OCI-LY3 (cell line): ENCODE measurements around the gene NUSAP1.

Experiments used
- H2AFZ ChIP-seq: fragments of 200-600, 300-600 bp; shearing (Covaris generic); 2 replicates; pipeline ENCODE4 v1.6.0; 2014; ENCODE audit warnings: antibody characterized with exemption, low read depth, low read length
- H3K27ac ChIP-seq: fragments of 200-600, 300-600 bp; sonication (generic); 2 replicates; pipeline ENCODE4 v1.5.1; 2014; ENCODE audit warnings: mild to moderate bottlenecking, low read length, moderate library complexity, mixed read lengths
- H3K27me3 ChIP-seq: fragments of 200-600, 300-600 bp; sonication (generic); 2 replicates; pipeline ENCODE4 v1.6.1; 2014; ENCODE audit warnings: low read depth, low read length, mixed read lengths
- H3K36me3 ChIP-seq: fragments of 200-600, 300-600 bp; sonication (generic); replicated peaks from 2 replicates; pipeline ENCODE3; 2014; ENCODE audit warnings: low read depth, low read length, mixed read lengths
- H3K4me1 ChIP-seq: fragments of 300-600, 200-600 bp; sonication (generic); 2 replicates; pipeline ENCODE4 v1.6.1; 2014; ENCODE audit warnings: low read length, mixed read lengths
- H3K4me2 ChIP-seq: fragments of 200-600, 300-600 bp; sonication (generic); 2 replicates; pipeline ENCODE4 v1.6.1; 2014; ENCODE audit warnings: low read length, mixed read lengths
- H3K4me3 ChIP-seq: fragments of 300-600, 200-600 bp; sonication (generic); 2 replicates; pipeline ENCODE4 v1.5.1; 2014; ENCODE audit warnings: antibody characterized with exemption, mild to moderate bottlenecking, low read length, moderate library complexity
- H3K79me2 ChIP-seq: fragments of 300-600, 200-600 bp; shearing (Covaris generic); 2 replicates; pipeline ENCODE4 v1.6.1; 2014; ENCODE audit warnings: mild to moderate bottlenecking, low read length, mixed read lengths
- H3K9ac ChIP-seq: fragments of 300-600, 200-600 bp; shearing (Covaris generic); 2 replicates; pipeline ENCODE4 v1.6.0; 2014; ENCODE audit warnings: mild to moderate bottlenecking, low read length, moderate library complexity
- H3K9me3 ChIP-seq: fragments of 200-600, 300-600 bp; shearing (Covaris generic); 2 replicates; pipeline ENCODE4 v1.6.1; 2014; ENCODE audit warnings: low read length, mixed read lengths; ENCODE audit not compliant: insufficient read depth
- H4K20me1 ChIP-seq: fragments of 200-600, 300-600 bp; sonication (generic); 2 replicates; pipeline ENCODE4 v1.6.1; 2016; ENCODE audit warnings: low read length, mixed read lengths; ENCODE audit not compliant: insufficient read depth
- CTCF ChIP-seq: fragments of 200-600, 300-600 bp; sonication (generic); IDR thresholded peaks from 2 replicates; pipeline ENCODE4 v1.5.1; 2014; ENCODE audit warnings: antibody characterized with exemption, low read length, low read depth
- EZH2phosphoT487 ChIP-seq: fragments of 200-600 bp; shearing (Covaris generic); IDR thresholded peaks from 2 replicates; pipeline ENCODE4 v1.6.1; 2018; ENCODE audit warnings: antibody characterized with exemption, mixed run types, low read depth

Gene NUSAP1

GRCh38 chr15:41416128-41416741, 83.6 kb downstream of the NUSAP1 start:
- TF ChIP-seq EZH2phosphoT487 (no peak), CTCF (no peak)
- Histone ChIP-seq H3K36me3 (peaks cover 7% of the 10 kb centered on the region), H2AFZ (peak overlapping the region; percentile 80), H3K4me1 (peaks cover 9% of the 10 kb centered on the region), H3K27ac (peak overlapping the region; percentile 45), H3K9ac (peak overlapping the region; percentile 93), H3K27me3 (no peaks in the 10 kb centered on the region), H4K20me1 (peaks cover 24% of the 10 kb centered on the region), H3K4me3 (peak overlapping the region; percentile 97), H3K4me2 (peak overlapping the region; percentile 58), H3K9me3 (no peaks in the 10 kb centered on the region), H3K79me2 (peaks cover 57% of the 10 kb centered on the region)

GRCh38 chr15:41416742-41417417, 84.2 kb downstream of the NUSAP1 start, which contains the start of gene RTF1:
TSS of gene RTF1 (plus strand) at chr15:41417095. CDS start at chr15:41417116, 21 bp downstream.
- Histone ChIP-seq H3K9me3 (no peaks in the 10 kb centered on the region), H2AFZ (peak within 1 kb of the TSS; percentile 80), H3K4me3 (peak within 1 kb of the TSS; percentile 97), H3K27me3 (no peaks in the 10 kb centered on the region), H3K4me1 (peaks cover 9% of the 10 kb centered on the region), H3K27ac (peak within 1 kb of the TSS; percentile 45), H3K4me2 (peak within 1 kb of the TSS; percentile 97), H3K36me3 (peaks cover 7% of the 10 kb centered on the region), H4K20me1 (peaks cover 24% of the 10 kb centered on the region), H3K79me2 (peaks cover 64% of the 10 kb centered on the region), H3K9ac (peak within 1 kb of the TSS; percentile 93)
- TF ChIP-seq CTCF (no peak), EZH2phosphoT487 (no peak)

- Histone ChIP-seq H3K9ac (peak overlapping the region; percentile 73), H3K4me1 (peaks cover 9% of the 10 kb centered on the region), H3K36me3 (peaks cover 7% of the 10 kb centered on the region), H3K79me2 (peaks cover 71% of the 10 kb centered on the region), H3K4me2 (peak overlapping the region; percentile 97), H3K9me3 (no peaks in the 10 kb centered on the region), H4K20me1 (peaks cover 24% of the 10 kb centered on the region), H2AFZ (no peak overlapping the region), H3K27ac (no peak overlapping the region), H3K4me3 (peak overlapping the region; percentile 97), H3K27me3 (no peaks in the 10 kb centered on the region)
- no peak for TF ChIP-seq CTCF
- no peak for TF ChIP-seq EZH2phosphoT487
Measured at GRCh38 chr15:41417418-41418195, 84.9 kb downstream of the NUSAP1 start.

GRCh38 chr15:41423979-41424659, 91.4 kb downstream of the NUSAP1 start:
- Histone ChIP-seq H3K4me3 (no peak overlapping the region), H2AFZ (no peak overlapping the region), H3K4me2 (peak overlapping the region; percentile 47), H3K36me3 (peaks cover 3% of the 10 kb centered on the region), H3K79me2 (peaks cover 83% of the 10 kb centered on the region), H3K27me3 (no peaks in the 10 kb centered on the region), H3K9me3 (no peaks in the 10 kb centered on the region), H4K20me1 (peaks cover 21% of the 10 kb centered on the region), H3K27ac (peak overlapping the region; percentile 9; the same call in 1 of the 2 replicates), H3K9ac (no peak overlapping the region), H3K4me1 (peaks cover 12% of the 10 kb centered on the region)
- TF ChIP-seq EZH2phosphoT487 (no peak), CTCF (no peak)
